Measurements from ENCODE around the gene ABCA6. TPM values are rescaled to one million over a fixed set of nuclear protein-coding genes. Genes with fewer than 3 reads are reported as not detected.

ABCA6 gene
- total and polyA plus RNA-seq, 10 of the 15 experiments (the other 5 are each of a cell fraction or from before 2014, with no cell fraction given) = 6.8 to 36.9 (median 12.6) TPM

DNA sequence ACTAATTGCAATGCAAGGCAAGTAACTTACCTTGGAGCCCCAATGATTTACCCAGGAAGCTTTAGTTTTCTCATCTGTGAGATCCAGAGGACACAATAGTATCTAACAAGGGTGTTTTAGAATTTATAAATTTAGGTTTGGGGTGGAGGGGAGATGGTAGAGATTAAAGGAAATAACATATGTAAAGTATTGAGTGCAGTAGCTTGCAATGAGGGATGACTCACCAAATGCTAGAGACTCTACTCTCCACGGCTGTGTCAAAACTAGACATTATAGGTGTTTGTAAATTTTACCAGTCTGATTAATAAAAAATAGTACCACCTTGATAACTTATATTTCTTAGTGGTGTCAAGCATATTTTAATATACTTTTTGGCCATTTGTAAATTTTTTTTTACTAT, 77.2 kb downstream of the ABCA6 start:
- Histone ChIP-seq H2AFZ (ENCODE audit: control insufficient read depth, low read depth, low read length) (no peak overlapping the region), H3K36me3 (ENCODE audit: control insufficient read depth in 2 of 2, insufficient read depth in 2 of 2, low read length in 1 of 2) (no peaks in the 10 kb centered on the region; a peak in 1 of 4 replicates), H3K27ac (ENCODE audit: control insufficient read depth, insufficient read depth) (no peak overlapping the region), H3K9me3 (replicated peaks; ENCODE audit: control insufficient read depth, insufficient read depth, low read length) (peaks cover 2% of the 10 kb centered on the region; the same call in 1 of the 3 replicates), H3K4me1 (ENCODE audit: control insufficient read depth, insufficient read depth, low read length) (no peaks in the 10 kb centered on the region), H3K4me3 (no peak overlapping the region), H3K27me3 (replicated peaks in 1 of 2; ENCODE audit: control insufficient read depth in 2 of 2, insufficient read depth in 2 of 2, low read length in 1 of 2) (no peaks in the 10 kb centered on the region), H3K4me2 (ENCODE audit: control insufficient read depth, insufficient read depth) (no peak overlapping the region), H3K9ac (ENCODE audit: control insufficient read depth, insufficient read depth, low read length) (no peak overlapping the region), H3K79me2 (ENCODE audit: control insufficient read depth, insufficient read depth, low read length) (no peaks in the 10 kb centered on the region), H4K20me1 (ENCODE audit: control insufficient read depth, insufficient read depth) (no peaks in the 10 kb centered on the region)
- POLR2A ChIA-PET = no interaction called here
- WGBS (ENCODE audit: insufficient coverage, insufficient replicate concordance, low lambda C conversion rate, missing lambda C conversion rate) = 38% methylated on average over 1 of the region's 1 CpG
- TF ChIP-seq, protein P1, sequence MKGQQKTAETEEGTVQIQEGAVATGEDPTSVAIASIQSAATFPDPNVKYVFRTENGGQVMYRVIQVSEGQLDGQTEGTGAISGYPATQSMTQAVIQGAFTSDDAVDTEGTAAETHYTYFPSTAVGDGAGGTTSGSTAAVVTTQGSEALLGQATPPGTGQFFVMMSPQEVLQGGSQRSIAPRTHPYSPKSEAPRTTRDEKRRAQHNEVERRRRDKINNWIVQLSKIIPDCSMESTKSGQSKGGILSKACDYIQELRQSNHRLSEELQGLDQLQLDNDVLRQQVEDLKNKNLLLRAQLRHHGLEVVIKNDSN (IDR thresholded peaks at IDR 0.05; ENCODE audit: borderline replicate concordance, extremely low read length, insufficient read depth, low read depth, low read length) = no peak
- no peak for TF ChIP-seq SIN3A (IDR thresholded peaks at IDR 0.05; ENCODE audit: low read depth, low read length)
- TF ChIP-seq JUND (IDR thresholded peaks at IDR 0.05; ENCODE audit: low read depth, low read length) = no peak
- TF ChIP-seq GABPA (IDR thresholded peaks at IDR 0.05; ENCODE audit: low read depth) = no peak
- FAIRE-seq (no peak), DNase-seq (ENCODE audit: low read depth, low spot score) (no peak), ATAC-seq (peak; percentile 46)
- CTCF ChIA-PET = no interaction called here
- intact Hi-C loops (cut with micrococcal nuclease; ENCODE audit: unreplicated experiment) = loop anchor here (10.0 kb wide), 1 partner anchor 290 kb away; no protein-coding TSS in a partner anchor
- SMC1A ChIA-PET (ENCODE audit: uncharacterized antibody, unreplicated experiment) = interaction anchor here (0.6 to 1.2 kb wide), 3 partner anchors 12 to 37 kb away, joined by 3 to 4 read pairs (median 3); no protein-coding TSS in a partner anchor
- in situ Hi-C loops (cut with MboI) = no loop called here
- BruUV-seq (replicated peaks) = no TSS peak
- RAD21 ChIA-PET (ENCODE audit: unreplicated experiment) = no interaction called here

DNA sequence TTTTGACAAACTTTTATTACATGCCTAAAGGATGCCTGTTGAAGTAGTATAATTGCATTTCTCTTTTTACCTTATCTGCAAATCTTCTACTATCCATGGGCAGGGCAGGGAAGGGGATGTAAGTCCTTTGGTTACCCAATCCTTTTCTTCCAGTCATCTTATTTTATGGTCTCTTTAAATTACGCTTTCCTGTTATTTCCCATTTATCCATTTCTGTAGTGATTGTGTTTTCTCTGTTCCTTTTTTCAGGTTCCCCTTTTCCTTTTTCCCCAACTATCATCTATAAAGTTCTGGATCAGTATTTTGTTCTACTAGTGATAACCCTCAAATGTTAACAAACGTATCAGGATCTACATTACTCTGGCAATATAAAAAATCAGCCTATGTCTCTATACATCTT, 77.7 kb downstream of the ABCA6 start:
- H3K9ac ChIP-seq (ENCODE audit: control insufficient read depth, insufficient read depth, low read length) = no peak overlapping the region
- RAD21 ChIA-PET (ENCODE audit: unreplicated experiment) = no interaction called here
- H4K20me1 ChIP-seq (ENCODE audit: control insufficient read depth, insufficient read depth) = no peaks in the 10 kb centered on the region
- 73% methylated on average over 2 of the region's 2 CpGs for WGBS (ENCODE audit: insufficient coverage, insufficient replicate concordance, low lambda C conversion rate, missing lambda C conversion rate)
- peaks cover 2% of the 10 kb centered on the region; the same call in 1 of the 3 replicates for H3K9me3 ChIP-seq (replicated peaks; ENCODE audit: control insufficient read depth, insufficient read depth, low read length)
- H3K4me1 ChIP-seq (ENCODE audit: control insufficient read depth, insufficient read depth, low read length) = no peaks in the 10 kb centered on the region
- H3K27ac ChIP-seq (ENCODE audit: control insufficient read depth, insufficient read depth) = no peak overlapping the region
- DNase-seq (ENCODE audit: low read depth, low spot score) = no peak
- in situ Hi-C loops (cut with MboI) = no loop called here
- H3K4me2 ChIP-seq (ENCODE audit: control insufficient read depth, insufficient read depth) = no peak overlapping the region
- no peak for ATAC-seq
- intact Hi-C loops (cut with micrococcal nuclease; ENCODE audit: unreplicated experiment) = loop anchor here (10.0 kb wide), 1 partner anchor 289 kb away; no protein-coding TSS in a partner anchor
- H3K27me3 ChIP-seq (replicated peaks in 1 of 2; ENCODE audit: control insufficient read depth in 2 of 2, insufficient read depth in 2 of 2, low read length in 1 of 2) = no peaks in the 10 kb centered on the region
- BruUV-seq (replicated peaks) = no TSS peak
- SMC1A ChIA-PET (ENCODE audit: uncharacterized antibody, unreplicated experiment) = interaction anchor here (1.2 kb wide), 1 partner anchor 11 kb away, joined by 4 read pairs; no protein-coding TSS in a partner anchor
- no peak overlapping the region for H2AFZ ChIP-seq (ENCODE audit: control insufficient read depth, low read depth, low read length)
- POLR2A ChIA-PET = no interaction called here
- no peak overlapping the region for H3K4me3 ChIP-seq
- H3K36me3 ChIP-seq (ENCODE audit: control insufficient read depth in 2 of 2, insufficient read depth in 2 of 2, low read length in 1 of 2) = no peaks in the 10 kb centered on the region
- H3K79me2 ChIP-seq (ENCODE audit: control insufficient read depth, insufficient read depth, low read length) = no peaks in the 10 kb centered on the region
- CTCF ChIA-PET = no interaction called here
- FAIRE-seq = no peak
- TF ChIP-seq, protein P2, sequence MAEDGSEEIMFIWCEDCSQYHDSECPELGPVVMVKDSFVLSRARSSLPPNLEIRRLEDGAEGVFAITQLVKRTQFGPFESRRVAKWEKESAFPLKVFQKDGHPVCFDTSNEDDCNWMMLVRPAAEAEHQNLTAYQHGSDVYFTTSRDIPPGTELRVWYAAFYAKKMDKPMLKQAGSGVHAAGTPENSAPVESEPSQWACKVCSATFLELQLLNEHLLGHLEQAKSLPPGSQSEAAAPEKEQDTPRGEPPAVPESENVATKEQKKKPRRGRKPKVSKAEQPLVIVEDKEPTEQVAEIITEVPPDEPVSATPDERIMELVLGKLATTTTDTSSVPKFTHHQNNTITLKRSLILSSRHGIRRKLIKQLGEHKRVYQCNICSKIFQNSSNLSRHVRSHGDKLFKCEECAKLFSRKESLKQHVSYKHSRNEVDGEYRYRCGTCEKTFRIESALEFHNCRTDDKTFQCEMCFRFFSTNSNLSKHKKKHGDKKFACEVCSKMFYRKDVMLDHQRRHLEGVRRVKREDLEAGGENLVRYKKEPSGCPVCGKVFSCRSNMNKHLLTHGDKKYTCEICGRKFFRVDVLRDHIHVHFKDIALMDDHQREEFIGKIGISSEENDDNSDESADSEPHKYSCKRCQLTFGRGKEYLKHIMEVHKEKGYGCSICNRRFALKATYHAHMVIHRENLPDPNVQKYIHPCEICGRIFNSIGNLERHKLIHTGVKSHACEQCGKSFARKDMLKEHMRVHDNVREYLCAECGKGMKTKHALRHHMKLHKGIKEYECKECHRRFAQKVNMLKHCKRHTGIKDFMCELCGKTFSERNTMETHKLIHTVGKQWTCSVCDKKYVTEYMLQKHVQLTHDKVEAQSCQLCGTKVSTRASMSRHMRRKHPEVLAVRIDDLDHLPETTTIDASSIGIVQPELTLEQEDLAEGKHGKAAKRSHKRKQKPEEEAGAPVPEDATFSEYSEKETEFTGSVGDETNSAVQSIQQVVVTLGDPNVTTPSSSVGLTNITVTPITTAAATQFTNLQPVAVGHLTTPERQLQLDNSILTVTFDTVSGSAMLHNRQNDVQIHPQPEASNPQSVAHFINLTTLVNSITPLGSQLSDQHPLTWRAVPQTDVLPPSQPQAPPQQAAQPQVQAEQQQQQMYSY (CRISPR knock-in tag; IDR thresholded peaks at IDR 0.05) = no peak
- TF ChIP-seq SMARCA5 (IDR thresholded peaks at IDR 0.05) (no peak), WRNIP1 (IDR thresholded peaks at IDR 0.05; ENCODE audit: borderline replicate concordance, low read depth, low read length) (no peak), BACH1 (IDR thresholded peaks at IDR 0.05; ENCODE audit: borderline replicate concordance) (no peak)
